HepG2 (cell line): ENCODE measurements around the gene RASSF8. TPM values are rescaled to one million over a fixed set of nuclear protein-coding genes. Genes with fewer than 3 reads are reported as not detected.

ENCODE experiments used
- ATAC-seq: fragments of 200-7000 bp; cut with Tn5 transposase; 3 replicates; pipeline ENCODE4 v1.9.1; 2020; ENCODE audit warnings: mild to moderate bottlenecking, moderate library complexity
- BruUV-seq: library from RNA; stranded (reverse); fragments of 400-500 nt; replicated peaks from 2 replicates; lab custom pipeline; 2021; lab: Mats Ljungman, UMichigan
- CTCF ChIA-PET: fragments of 300-600 bp; formaldehyde crosslinking; extraction: SDS; loops from one replicate; lab custom pipeline; 2021; ENCODE audit warnings: low total read pairs, inconsistent platforms, low intra/inter-chr PET ratio; lab: Yijun Ruan, JAX
- POLR2A ChIA-PET: fragments of 350-600 bp; sonication (Branson Sonifier 250); formaldehyde crosslinking; loops from one replicate; lab custom pipeline; 2020; ENCODE audit warnings: antibody characterized with exemption, inconsistent platforms; lab: Yijun Ruan, JAX
- DNase-seq: peaks from one replicate; pipeline ENCODE4 v3.0.0-alpha.2; 2015; ENCODE audit warnings: low spot score
- FAIRE-seq: peaks from 3 replicates; lab custom pipeline; 2011; peaks lifted over from hg19 to GRCh38; lab: Jason Lieb, UNC
- H2AFZ ChIP-seq: one replicate; pipeline ENCODE4 v1.6.1; 2011; ENCODE audit warnings: low read length, inconsistent platforms
- H3K27ac ChIP-seq: fragments of 300-600 bp; 3 replicates; pipeline ENCODE4 v1.8.0; 2011; ENCODE audit warnings: mixed run types, mild to moderate bottlenecking, mixed read lengths, low read length, inconsistent platforms; ENCODE audit not compliant: insufficient read depth; ENCODE audit errors: extremely low read length
- H3K27me3 ChIP-seq, 2 experiments: fragments of 200-600 bp in 1 of 2; 2 replicates in 1 of 2; 3 replicates in 1 of 2; pipeline versions ENCODE4 v1.6.0 to v1.8.0; 2011; ENCODE audit warnings: low read length in 2 of 2, mild to moderate bottlenecking in 2 of 2, moderate library complexity in 2 of 2, inconsistent platforms in 1 of 2; ENCODE audit not compliant: insufficient read depth in 2 of 2, control insufficient read depth in 1 of 2
- H3K36me3 ChIP-seq, 2 experiments: fragments of 200-600 bp in 1 of 2; replicated peaks in 1 of 2; 2 replicates in 1 of 2; 3 replicates in 1 of 2; pipeline versions ENCODE4 v1.5.1 to v1.8.0; 2011; ENCODE audit warnings: low read length in 2 of 2, inconsistent platforms in 1 of 2; ENCODE audit not compliant: insufficient read depth in 2 of 2, control insufficient read depth in 1 of 2
- H3K4me1 ChIP-seq: 2 replicates; pipeline ENCODE4 v1.5.1; 2012; ENCODE audit warnings: low read length, inconsistent platforms; ENCODE audit not compliant: insufficient read depth
- H3K4me2 ChIP-seq: 2 replicates; pipeline ENCODE4 v1.6.0; 2011; ENCODE audit warnings: low read depth, low read length, inconsistent platforms
- H3K4me3 ChIP-seq, 3 experiments: fragments of 200-600 bp in 1 of 3; sonication (generic), shearing (Covaris generic) in 1 of 3; replicated peaks in 1 of 3; 2 replicates each; pipeline ENCODE4 v1.5.1; 2011 to 2016; ENCODE audit warnings: low read length in 3 of 3, inconsistent platforms in 2 of 3, low read depth in 2 of 3, mild to moderate bottlenecking in 2 of 3, control low read depth in 1 of 3, mixed read lengths in 1 of 3; ENCODE audit not compliant: insufficient read depth in 1 of 3
- H3K79me2 ChIP-seq: one replicate; pipeline ENCODE4 v1.6.1; 2011; ENCODE audit warnings: low read length, inconsistent platforms; ENCODE audit not compliant: insufficient read depth
- H3K9ac ChIP-seq: 2 replicates; pipeline ENCODE4 v1.6.0; 2011; ENCODE audit warnings: mild to moderate bottlenecking, low read depth, low read length, inconsistent platforms; ENCODE audit not compliant: insufficient read depth
- H3K9me3 ChIP-seq: 2 replicates; pipeline ENCODE4 v1.5.1; 2012; ENCODE audit warnings: mild to moderate bottlenecking, low read length
- H4K20me1 ChIP-seq: 2 replicates; pipeline ENCODE4 v1.6.0; 2011; ENCODE audit warnings: inconsistent platforms, mild to moderate bottlenecking, low read length, moderate library complexity; ENCODE audit not compliant: insufficient read depth
- ATF6 ChIP-seq: sonication (generic); formaldehyde crosslinking; conservative IDR thresholded peaks from 2 replicates; pipeline ENCODE4 v1.4.0; 2020; ENCODE audit warnings: missing genetic modification reagents
- DBP ChIP-seq: sonication (generic); formaldehyde crosslinking; IDR thresholded peaks from 2 replicates; pipeline ENCODE4 v1.4.0; 2020; ENCODE audit warnings: missing genetic modification reagents; ENCODE audit errors: not compliant biosample characterization
- HNRNPLL ChIP-seq: fragments of 200-400 bp; formaldehyde crosslinking; IDR thresholded peaks from 2 replicates; pipeline ENCODE4 v1.6.1; 2017; ENCODE audit warnings: mild to moderate bottlenecking, low read depth, low read length; ENCODE audit not compliant: poor library complexity, severe bottlenecking
- MAFK ChIP-seq, 2 experiments: IDR thresholded peaks in 1 of 2; conservative IDR thresholded peaks in 1 of 2; 2 replicates each; pipeline ENCODE4 v1.6.1; 2011; ENCODE audit warnings: improper control_type of control experiment in 2 of 2, low read length in 2 of 2
- MED8 ChIP-seq: sonication (generic); formaldehyde crosslinking; IDR thresholded peaks from 2 replicates; pipeline ENCODE4 v1.8.1; 2023; ENCODE audit warnings: mild to moderate bottlenecking, missing genetic modification reagents; ENCODE audit not compliant: insufficient replicate concordance
- MIXL1 ChIP-seq: IDR thresholded peaks from 2 replicates; pipeline ENCODE4 v1.6.1; 2016
- MXD1 ChIP-seq: sonication (generic); formaldehyde crosslinking; IDR thresholded peaks from 2 replicates; pipeline ENCODE4 v1.4.0; 2020; ENCODE audit warnings: mild to moderate bottlenecking, missing genetic modification reagents
- NFIC ChIP-seq: IDR thresholded peaks from 2 replicates; pipeline ENCODE4 v1.6.1; 2012; ENCODE audit warnings: mild to moderate bottlenecking, low read length, inconsistent platforms
- ZFP36L2 ChIP-seq: sonication (generic); formaldehyde crosslinking; IDR thresholded peaks from 2 replicates; pipeline ENCODE4 v1.4.0; 2020; ENCODE audit warnings: missing genetic modification reagents
- ZMAT5 ChIP-seq: sonication (generic); formaldehyde crosslinking; IDR thresholded peaks from 2 replicates; pipeline ENCODE4 v1.5.0; 2020; ENCODE audit warnings: mild to moderate bottlenecking, low read depth, missing genetic modification reagents, borderline replicate concordance
- ZNF20 ChIP-seq: sonication (generic); formaldehyde crosslinking; IDR thresholded peaks from 2 replicates; pipeline ENCODE4 v1.4.0; 2020; ENCODE audit warnings: mild to moderate bottlenecking, moderate library complexity, missing genetic modification reagents
- ZNF414 ChIP-seq: sonication (generic); formaldehyde crosslinking; IDR thresholded peaks from 2 replicates; pipeline ENCODE4 v1.5.0; 2020; ENCODE audit warnings: missing genetic modification reagents
- ZNF772 ChIP-seq: sonication (generic); formaldehyde crosslinking; IDR thresholded peaks from 2 replicates; pipeline ENCODE4 v1.5.0; 2020; ENCODE audit warnings: mild to moderate bottlenecking, missing genetic modification reagents
- WGBS: methylation state at CpG from one replicate; pipeline ENCODE4 v1.1.6; 2017; ENCODE audit warnings: low lambda C conversion rate; 5-methylcytosine and 5-hydroxymethylcytosine counted together
- in situ Hi-C: cut with HindIII; loops from 2 replicates; pipeline ENCODE4 v1.10.0; 2017; ENCODE audit warnings: low pct_unique_long_range_greater_than_20kb; ENCODE audit not compliant: extremely low pct_ligation_motif_present
- intact Hi-C: fragments of 100-400 bp; cut with micrococcal nuclease; formaldehyde crosslinking; loops from one replicate; pipeline ENCODE4 v1.10.0; 2022; ENCODE audit not compliant: unreplicated experiment
- polyA plus RNA-seq, 8 experiments: library from polyadenylated mRNA; depleted of rRNA in 3 of 8; stranded (reverse) in 7 of 8; unstranded in 1 of 8; fragments of >200 nt; fragmentation: Illumina TruSeq in 4 of 8; extraction: Trizol in 4 of 8; gene quantifications; 2 replicates each; pipeline versions ENCODE4 v1.2.1 to v1.2.3, GENCODE V29; 2011 to 2016; ENCODE audit warnings: low read depth in 4 of 8, missing spikeins in 1 of 8, mixed read lengths in 1 of 8; ENCODE audit not compliant: insufficient read depth in 1 of 8
- total RNA-seq, 5 experiments: library from RNA; depleted of rRNA; stranded (reverse); fragments of >200 nt; fragmentation: Illumina TruSeq; extraction: Trizol; gene quantifications; 2 replicates each; pipeline ENCODE4 v1.2.3, GENCODE V29; 2016; ENCODE audit warnings: low read depth in 1 of 5

RASSF8 gene
- total and polyA plus RNA-seq, 2 of the 13 experiments (the other 11 are each of a cell fraction or from before 2014, with no cell fraction given): 0.82 to 9.2 TPM

GRCh38 chr12:26069796-26070195 is 111.3 kb downstream of the RASSF8 start:
- no peaks in the 10 kb centered on the region for H3K36me3 ChIP-seq
- ChIA-PET CTCF (no interaction called here), POLR2A (no interaction called here)
- no peak for ATAC-seq
- no peaks in the 10 kb centered on the region for H3K79me2 ChIP-seq
- no peaks in the 10 kb centered on the region for H3K4me1 ChIP-seq
- H3K4me2 ChIP-seq: no peak overlapping the region
- no peaks in the 10 kb centered on the region for H3K27me3 ChIP-seq
- H3K9ac ChIP-seq: no peak overlapping the region
- no peak overlapping the region for H3K4me3 ChIP-seq
- no peak overlapping the region for H3K27ac ChIP-seq
- H2AFZ ChIP-seq: no peak overlapping the region
- no peak for TF ChIP-seq MAFK (conservative IDR thresholded peaks at IDR 0.05 in 1 of 2, IDR thresholded peaks at IDR 0.05 in 1 of 2; ENCODE audit: low read length in 2 of 2)
- no peak for TF ChIP-seq HNRNPLL
- TF ChIP-seq MED8 (CRISPR knock-in tag): no peak
- TF ChIP-seq ATF6 (CRISPR knock-in tag): no peak
- TF ChIP-seq, all 625 proteins: peak for 0
- Histone ChIP-seq H4K20me1 (no peaks in the 10 kb centered on the region), H3K9me3 (no peaks in the 10 kb centered on the region)
- intact Hi-C loops (no loop called here), in situ Hi-C loops (no loop called here)
- FAIRE-seq: no peak
- DNase-seq: no peak
- BruUV-seq: no TSS peak

- DNase-seq: no peak
- H3K36me3 ChIP-seq: no peaks in the 10 kb centered on the region
- no peak overlapping the region for H3K27ac ChIP-seq
- no peak overlapping the region for H2AFZ ChIP-seq
- H3K27me3 ChIP-seq: no peaks in the 10 kb centered on the region
- ATAC-seq: no peak
- POLR2A ChIA-PET: no interaction called here
- CTCF ChIA-PET: no interaction called here
- WGBS: 5% methylated on average over 2 of the region's 2 CpGs
- H3K9me3 ChIP-seq: no peaks in the 10 kb centered on the region
- H3K79me2 ChIP-seq: no peaks in the 10 kb centered on the region
- no TSS peak for BruUV-seq
- no peaks in the 10 kb centered on the region for H3K4me1 ChIP-seq
- H3K4me3 ChIP-seq: no peak overlapping the region
- FAIRE-seq: no peak
- H3K4me2 ChIP-seq: no peak overlapping the region
- intact Hi-C loops: no loop called here
- no peak overlapping the region for H3K9ac ChIP-seq
- in situ Hi-C loops: no loop called here
- H4K20me1 ChIP-seq: no peaks in the 10 kb centered on the region
- TF ChIP-seq ZMAT5: no peak
- TF ChIP-seq DBP (CRISPR knock-in tag): no peak
- TF ChIP-seq ZFP36L2 (CRISPR knock-in tag): no peak
- no peak for TF ChIP-seq NFIC
- no peak for TF ChIP-seq ZNF414 (CRISPR knock-in tag)
- TF ChIP-seq ZNF772 (CRISPR knock-in tag): no peak
- no peak for TF ChIP-seq ZNF20 (CRISPR knock-in tag)
- TF ChIP-seq MIXL1 (CRISPR knock-in tag): no peak
- TF ChIP-seq MXD1 (CRISPR knock-in tag): no peak
Observed at GRCh38 chr12:26077915-26078702, 119.6 kb downstream of the RASSF8 start.
